ENCODE measurements around the gene TNK2. TPM values are rescaled to one million over a fixed set of nuclear protein-coding genes. Genes with fewer than 3 reads are reported as not detected.
A peak's percentile ranks its signal among the peaks of the same experiment; 100 is the strongest.
"Not testable (repeated sequence)": the region's sequence is repeated elsewhere in the genome, so short reads cannot be mapped to it uniquely, and the experiment has no call there.

The TNK2 gene
- total RNA-seq, 2 donors from 2014 or later: 26.5 to 38.6 TPM

- DNase-seq (ENCODE audit: low spot score): no peak
- H3K4me3 ChIP-seq: no peak overlapping the region
- peaks cover 47% of the 10 kb centered on the region for H3K36me3 ChIP-seq
- no peaks in the 10 kb centered on the region for H3K27me3 ChIP-seq
- no peaks in the 10 kb centered on the region for H3K9me3 ChIP-seq
- TF ChIP-seq, protein P1, sequence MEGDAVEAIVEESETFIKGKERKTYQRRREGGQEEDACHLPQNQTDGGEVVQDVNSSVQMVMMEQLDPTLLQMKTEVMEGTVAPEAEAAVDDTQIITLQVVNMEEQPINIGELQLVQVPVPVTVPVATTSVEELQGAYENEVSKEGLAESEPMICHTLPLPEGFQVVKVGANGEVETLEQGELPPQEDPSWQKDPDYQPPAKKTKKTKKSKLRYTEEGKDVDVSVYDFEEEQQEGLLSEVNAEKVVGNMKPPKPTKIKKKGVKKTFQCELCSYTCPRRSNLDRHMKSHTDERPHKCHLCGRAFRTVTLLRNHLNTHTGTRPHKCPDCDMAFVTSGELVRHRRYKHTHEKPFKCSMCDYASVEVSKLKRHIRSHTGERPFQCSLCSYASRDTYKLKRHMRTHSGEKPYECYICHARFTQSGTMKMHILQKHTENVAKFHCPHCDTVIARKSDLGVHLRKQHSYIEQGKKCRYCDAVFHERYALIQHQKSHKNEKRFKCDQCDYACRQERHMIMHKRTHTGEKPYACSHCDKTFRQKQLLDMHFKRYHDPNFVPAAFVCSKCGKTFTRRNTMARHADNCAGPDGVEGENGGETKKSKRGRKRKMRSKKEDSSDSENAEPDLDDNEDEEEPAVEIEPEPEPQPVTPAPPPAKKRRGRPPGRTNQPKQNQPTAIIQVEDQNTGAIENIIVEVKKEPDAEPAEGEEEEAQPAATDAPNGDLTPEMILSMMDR (IDR thresholded peaks at IDR 0.05): no peak
- H3K27ac ChIP-seq: peak overlapping the region; percentile 62 to 72
- peaks cover 0 to 28% of the 10 kb centered on the region in 2 donors for H3K4me1 ChIP-seq
These were observed 32.7 kb downstream of the TNK2 start for GRCh38 chr3:195875482-195876236.

GRCh38 chr3:195873971-195874370 is 34.4 kb downstream of the TNK2 start:
- DNase-seq (ENCODE audit: low spot score): no peak
- H3K27me3 ChIP-seq: no peaks in the 10 kb centered on the region
- H3K9me3 ChIP-seq: no peaks in the 10 kb centered on the region
- TF ChIP-seq, protein P1 (IDR thresholded peaks at IDR 0.05): no peak
- H3K36me3 ChIP-seq: peaks cover 52% of the 10 kb centered on the region
- peaks cover 0 to 28% of the 10 kb centered on the region in 2 donors for H3K4me1 ChIP-seq
- H3K4me3 ChIP-seq: no peak overlapping the region
- peak overlapping the region; percentile 74 to 85 for H3K27ac ChIP-seq

DNA sequence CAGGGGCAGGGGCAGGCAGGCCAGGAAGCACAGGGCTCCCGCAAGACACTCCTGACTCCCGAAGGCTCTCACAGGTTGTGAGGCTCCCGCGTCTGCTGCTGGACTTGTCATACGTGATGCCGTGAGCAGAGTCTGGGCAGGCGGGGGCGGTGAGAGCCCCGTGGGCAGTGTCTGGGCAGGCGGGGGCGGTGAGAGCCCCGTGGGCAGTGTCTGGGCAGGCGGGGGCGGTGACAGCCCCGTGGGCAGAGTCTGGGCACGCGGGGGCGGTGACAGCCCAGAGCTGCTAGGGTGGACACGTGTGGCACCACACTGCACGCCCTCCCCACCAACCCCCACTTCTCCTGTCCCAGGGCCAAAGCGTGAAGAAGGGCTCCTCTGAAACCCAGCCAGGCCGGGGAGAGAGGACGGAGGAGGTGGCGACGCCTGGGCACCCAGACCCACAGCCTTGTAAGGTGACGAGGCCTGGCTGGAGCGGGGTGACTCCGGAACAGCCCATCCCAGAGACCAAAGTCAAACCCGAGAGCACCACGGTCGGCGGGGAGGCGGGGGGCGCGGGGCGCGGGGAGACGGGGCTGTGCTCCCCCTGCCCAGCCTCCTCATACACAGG is 35.0 kb downstream of the TNK2 start:
- H3K4me3 ChIP-seq: no peak overlapping the region
- peaks cover 52% of the 10 kb centered on the region for H3K36me3 ChIP-seq
- no peaks in the 10 kb centered on the region for H3K27me3 ChIP-seq

DNA sequence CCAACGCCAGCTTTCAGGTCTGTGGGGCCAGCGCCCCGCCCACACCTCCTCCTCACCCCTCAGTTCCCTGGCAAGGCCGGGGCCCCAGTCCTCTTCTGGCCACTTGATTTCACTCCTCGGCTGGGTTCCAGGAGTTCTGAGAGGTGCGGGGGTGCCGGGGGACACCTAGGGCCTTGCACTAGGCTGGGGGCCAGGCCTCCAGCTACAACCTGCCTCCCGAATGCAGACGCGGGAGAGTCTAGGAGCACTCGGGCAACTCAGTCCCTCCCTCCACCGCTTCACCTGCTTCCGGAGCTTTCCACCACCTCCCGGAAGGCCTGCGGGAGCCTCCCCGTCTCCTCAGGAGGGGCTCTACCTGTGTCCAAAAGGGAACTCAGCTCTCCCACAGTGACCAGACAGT is 35.6 kb downstream of the TNK2 start:
- DNase-seq (ENCODE audit: low spot score): no peak
- Histone ChIP-seq H3K4me3 (no peak overlapping the region), H3K27me3 (no peaks in the 10 kb centered on the region), H3K9me3 (no peaks in the 10 kb centered on the region), H3K4me1 (peaks cover 0 to 28% of the 10 kb centered on the region in 2 donors), H3K36me3 (peaks cover 52% of the 10 kb centered on the region), H3K27ac (peak overlapping the region; percentile 74 to 85)
- TF ChIP-seq, protein P1 (IDR thresholded peaks at IDR 0.05): no peak

More for the DNA sequence above, 35.0 kb downstream of the TNK2 start:
- peak overlapping the region; percentile 74 to 85 for H3K27ac ChIP-seq
- DNase-seq (ENCODE audit: low spot score): no peak
- no peaks in the 10 kb centered on the region for H3K9me3 ChIP-seq
- peaks cover 0 to 28% of the 10 kb centered on the region in 2 donors for H3K4me1 ChIP-seq
- TF ChIP-seq, protein P1 (IDR thresholded peaks at IDR 0.05): no peak

GRCh38 chr3:195872097-195872496 is 36.3 kb downstream of the TNK2 start:
- H3K4me1 ChIP-seq: peaks cover 0 to 24% of the 10 kb centered on the region in 2 donors
- TF ChIP-seq, protein P1 (IDR thresholded peaks at IDR 0.05): no peak

GRCh38 chr3:195871686-195872085 is 36.7 kb downstream of the TNK2 start:
- H3K27ac ChIP-seq; H3K9me3 ChIP-seq; DNase-seq (ENCODE audit: low spot score); H3K27me3 ChIP-seq; H3K4me3 ChIP-seq: not testable (repeated sequence)
- Histone ChIP-seq H3K36me3 (peaks cover 54% of the 10 kb centered on the region), H3K4me1 (peaks cover 0 to 20% of the 10 kb centered on the region in 2 donors)

More at GRCh38 chr3:195872097-195872496, 36.3 kb downstream of the TNK2 start:
- H3K27me3 ChIP-seq: no peaks in the 10 kb centered on the region
- H3K9me3 ChIP-seq: no peaks in the 10 kb centered on the region
- no peak for DNase-seq (ENCODE audit: low spot score)
- no peak overlapping the region for H3K27ac ChIP-seq
- no peak overlapping the region for H3K4me3 ChIP-seq
- H3K36me3 ChIP-seq: peaks cover 52% of the 10 kb centered on the region

Data from right atrium auricular region (tissue), 2 donors.